Stimulated activated CD8-positive, alpha-beta memory T cell treated with anti-CD3 and anti-CD28 coated beads, Interleukin-15, amount 100 ng/mL, for 1 hour (primary cell): Measurements from ENCODE around the gene IDH3B.
A peak's percentile ranks its signal among the peaks of the same experiment; 100 is the strongest.
"Not testable (repeated sequence)": the region's sequence is repeated elsewhere in the genome, so short reads cannot be mapped to it uniquely, and the experiment has no call there.

ENCODE experiments used
- DNase-seq: peaks from one replicate; pipeline ENCODE4 v3.0.0-alpha.2; 2020; ENCODE audit warnings: low read depth

The IDH3B gene

GRCh38 chr20:2694519-2694918 lies 30.5 kb upstream of the IDH3B start:
- no peak for DNase-seq

GRCh38 chr20:2694008-2694471 lies 30.0 kb upstream of the IDH3B start:
- DNase-seq: no peak

- peak; percentile 8 for DNase-seq
These were observed 29.4 kb upstream of the IDH3B start for GRCh38 chr20:2693286-2694007.

GRCh38 chr20:2692886-2693285 lies 28.9 kb upstream of the IDH3B start:
- no peak for DNase-seq

GRCh38 chr20:2692036-2692885 lies 28.2 kb upstream of the IDH3B start, which contains the start of gene EBF4:
Gene EBF4, plus strand, starts transcription at chr20:2692780. Its CDS starts 866 bp downstream, at chr20:2693646.
- no peak for DNase-seq

- no peak for DNase-seq
These were observed 27.6 kb upstream of the IDH3B start for GRCh38 chr20:2691663-2692035.

GRCh38 chr20:2691127-2691526 lies 27.1 kb upstream of the IDH3B start:
- DNase-seq: no peak

GRCh38 chr20:2690718-2691117 lies 26.7 kb upstream of the IDH3B start:
- no peak for DNase-seq

- DNase-seq: no peak
These were observed 26.2 kb upstream of the IDH3B start for GRCh38 chr20:2690213-2690612.

GRCh38 chr20:2688041-2688591 lies 24.1 kb upstream of the IDH3B start:
- DNase-seq: peak; percentile 14

- DNase-seq: no peak
These were observed 23.5 kb upstream of the IDH3B start for GRCh38 chr20:2687514-2687913.

- DNase-seq: not testable (repeated sequence)
These were observed 20.8 kb upstream of the IDH3B start for GRCh38 chr20:2684817-2685216.

GRCh38 chr20:2682040-2682439 lies 18.0 kb upstream of the IDH3B start:
- DNase-seq: not testable (repeated sequence)

- DNase-seq: no peak
These were observed 16.0 kb upstream of the IDH3B start for GRCh38 chr20:2680046-2680445.

GRCh38 chr20:2673453-2673852 lies 9.4 kb upstream of the IDH3B start:
- no peak for DNase-seq

- DNase-seq: no peak
These were observed 8.4 kb upstream of the IDH3B start for GRCh38 chr20:2672446-2672845.

- no peak for DNase-seq
These were observed 8.0 kb upstream of the IDH3B start for GRCh38 chr20:2671977-2672376.

GRCh38 chr20:2663364-2663886 lies 591 bp downstream of the IDH3B start:
- no peak for DNase-seq

- DNase-seq: no peak
These were observed 4.5 kb downstream of the IDH3B start for GRCh38 chr20:2659547-2659946.

- no peak for DNase-seq
These were observed 5.3 kb downstream of the IDH3B start for GRCh38 chr20:2658414-2659354.

- DNase-seq: no peak
These were observed 6.3 kb downstream of the IDH3B start for GRCh38 chr20:2657674-2658073.

- DNase-seq: no peak
These were observed 6.8 kb downstream of the IDH3B start for GRCh38 chr20:2657241-2657640.
